Activated CD4-positive, CD25-positive, alpha-beta regulatory T cell treated with anti-CD3 and anti-CD28 coated beads, Interleukin-2, amount 50 U/mL, for 16 hours (primary cell): ENCODE data around the gene OTOGL.
"Not testable (repeated sequence)": the region's sequence is repeated elsewhere in the genome, so short reads cannot be mapped to it uniquely, and the experiment has no call there.

ENCODE experiments used
- DNase-seq: peaks from one replicate; pipeline ENCODE4 v3.0.0-alpha.2; 2020; ENCODE audit warnings: low read depth, low spot score

The OTOGL gene

DNA sequence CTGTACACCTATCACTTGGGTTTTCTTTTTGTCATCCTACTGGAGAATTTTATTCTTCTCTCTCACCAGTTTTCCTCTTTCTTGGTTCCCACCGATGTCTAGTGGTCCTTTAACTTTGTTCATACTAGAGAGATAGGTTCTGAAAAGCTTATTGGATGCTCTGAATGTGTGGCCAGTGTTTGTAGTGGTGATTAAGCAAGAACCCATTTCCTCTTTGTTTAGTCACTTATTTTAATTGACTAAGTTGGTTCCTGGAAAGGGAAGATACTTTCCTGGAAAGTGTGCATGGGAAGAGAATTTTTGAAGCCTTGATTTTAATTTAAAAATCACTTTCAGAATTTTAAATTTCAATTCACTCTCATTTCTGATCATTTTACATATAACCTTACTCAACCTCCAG is 127.2 kb downstream of the OTOGL start:
- no peak for DNase-seq

DNA sequence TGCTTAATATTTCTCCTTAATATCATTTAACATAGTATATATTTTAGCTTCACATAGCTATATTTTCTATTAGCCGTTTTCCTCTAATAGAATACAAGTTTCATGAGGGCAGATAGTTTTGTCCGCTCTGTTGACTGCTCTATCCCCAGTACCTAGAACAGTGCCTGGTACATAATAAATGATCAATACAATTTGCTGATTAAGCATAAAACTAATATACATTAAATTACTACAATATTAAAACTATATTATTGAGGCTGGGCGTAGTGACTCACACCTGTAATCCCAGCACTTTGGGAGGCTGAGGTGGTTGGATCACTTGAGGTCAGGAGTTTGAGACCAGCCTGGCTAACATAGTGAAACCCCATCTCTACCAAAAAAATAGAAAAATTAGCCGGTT is 128.6 kb downstream of the OTOGL start:
- not testable (repeated sequence) for DNase-seq

DNA sequence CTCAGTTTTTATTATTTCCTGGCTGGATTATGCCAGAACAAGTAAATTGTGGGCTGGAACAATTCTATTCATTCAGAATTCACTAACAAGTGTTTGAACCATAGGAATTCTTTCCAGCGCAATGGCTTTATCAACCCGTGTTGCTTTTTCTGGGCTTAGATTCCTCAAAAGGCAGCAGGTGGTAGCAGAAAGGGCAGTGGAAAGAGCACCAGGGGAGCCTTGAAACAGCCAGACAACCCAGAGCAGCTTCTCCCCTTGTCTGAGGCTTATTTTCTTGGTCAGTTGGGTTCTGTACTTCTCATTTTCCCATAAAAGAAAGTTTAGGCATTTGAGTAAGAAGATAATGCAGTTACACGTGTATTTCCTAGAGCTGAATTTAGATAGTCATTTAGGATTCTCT is 130.7 kb downstream of the OTOGL start:
- DNase-seq: no peak

DNA sequence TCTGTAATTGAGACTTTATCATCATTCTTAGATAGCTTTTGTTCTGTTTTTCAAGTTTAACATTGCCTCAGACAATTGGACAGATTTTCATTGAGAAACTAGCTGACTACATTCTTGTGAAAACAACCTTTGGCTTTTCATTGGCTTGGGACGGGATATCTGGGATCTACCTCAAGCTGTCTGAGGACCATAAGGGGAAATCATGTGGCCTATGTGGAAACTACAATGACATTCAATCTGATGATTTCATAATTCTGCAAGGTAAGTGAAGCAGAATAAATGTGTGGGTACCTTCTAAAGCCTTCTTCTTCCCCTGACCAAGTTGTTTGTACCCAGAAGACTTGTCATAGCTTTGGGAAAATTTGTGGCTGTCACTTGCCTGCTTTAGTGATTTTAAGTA is 133.5 kb downstream of the OTOGL start:
- DNase-seq: no peak

DNA sequence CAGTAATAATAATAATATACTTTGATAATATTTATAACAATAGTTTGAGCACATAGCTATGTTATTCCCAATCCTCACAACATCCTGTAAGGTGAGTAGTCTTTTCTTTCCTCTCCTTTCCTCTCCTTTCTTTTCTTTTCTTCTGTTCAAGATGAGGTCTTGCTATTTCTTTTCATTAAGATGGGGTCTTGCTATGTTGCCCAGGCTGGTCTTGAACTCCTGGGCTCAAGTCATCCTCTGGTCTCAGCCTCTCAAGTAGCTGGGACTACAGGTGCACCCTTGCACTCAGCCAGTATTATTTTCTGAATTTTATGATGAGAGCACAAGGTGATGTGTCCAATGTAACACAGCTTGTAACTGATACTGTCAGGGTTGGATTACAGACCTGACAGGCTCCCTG is 134.6 kb downstream of the OTOGL start:
- no peak for DNase-seq

DNA sequence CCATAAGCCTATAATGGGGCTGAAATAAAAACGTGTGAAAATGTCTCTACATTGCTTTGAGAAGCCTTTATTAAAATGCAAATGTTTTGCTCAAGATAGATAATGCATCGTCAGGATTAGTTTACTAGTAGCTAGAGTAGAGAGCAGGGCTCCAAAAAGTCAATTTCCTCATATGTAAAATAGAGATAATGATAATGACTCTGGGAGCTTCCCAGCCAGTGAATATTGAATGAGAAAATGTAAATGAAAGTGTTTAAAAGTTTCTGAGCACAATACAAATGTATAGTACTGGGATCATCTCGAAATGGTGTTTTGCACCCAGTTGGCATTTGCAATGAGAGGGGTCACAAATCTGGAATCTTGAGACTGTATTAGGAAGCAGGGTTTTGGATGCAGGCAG is 135.3 kb downstream of the OTOGL start:
- DNase-seq: no peak

DNA sequence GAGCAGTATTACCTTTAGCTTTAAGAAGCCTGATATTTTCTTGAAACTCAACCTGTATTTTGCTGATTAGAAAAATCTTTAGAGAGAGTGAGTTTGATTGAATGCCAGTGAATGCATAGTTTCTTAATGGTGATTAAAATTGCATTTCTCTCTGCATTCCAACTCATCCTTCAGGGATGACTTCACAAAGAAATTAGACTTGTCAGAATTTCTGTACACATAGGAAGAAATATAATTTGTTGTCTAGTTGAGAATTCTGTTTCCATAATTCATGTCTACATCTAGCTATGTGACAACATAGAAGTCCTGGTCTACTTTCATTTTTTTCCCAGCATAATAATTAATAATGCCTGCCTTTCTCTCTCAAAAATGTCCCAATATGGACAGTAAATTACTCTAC is 136.6 kb downstream of the OTOGL start:
- no peak for DNase-seq

DNA sequence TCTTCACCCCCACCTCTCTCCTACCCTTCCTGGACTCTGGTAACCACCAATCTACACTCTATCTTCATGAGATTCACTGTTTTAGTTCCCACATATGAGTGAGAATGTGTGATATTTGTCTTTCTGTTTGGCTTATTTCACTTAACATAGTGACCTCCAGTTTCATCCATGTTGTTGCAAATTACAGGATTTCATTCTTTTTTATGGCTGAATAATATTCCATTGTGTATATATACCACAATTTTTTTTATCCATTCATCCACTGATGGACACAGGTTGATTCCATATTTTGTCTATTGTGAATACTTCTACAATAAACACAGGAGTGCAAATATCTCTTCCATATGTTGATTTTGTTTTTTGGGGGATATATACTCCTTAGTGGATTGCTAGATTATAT is 140.5 kb downstream of the OTOGL start:
- DNase-seq: no peak

DNA sequence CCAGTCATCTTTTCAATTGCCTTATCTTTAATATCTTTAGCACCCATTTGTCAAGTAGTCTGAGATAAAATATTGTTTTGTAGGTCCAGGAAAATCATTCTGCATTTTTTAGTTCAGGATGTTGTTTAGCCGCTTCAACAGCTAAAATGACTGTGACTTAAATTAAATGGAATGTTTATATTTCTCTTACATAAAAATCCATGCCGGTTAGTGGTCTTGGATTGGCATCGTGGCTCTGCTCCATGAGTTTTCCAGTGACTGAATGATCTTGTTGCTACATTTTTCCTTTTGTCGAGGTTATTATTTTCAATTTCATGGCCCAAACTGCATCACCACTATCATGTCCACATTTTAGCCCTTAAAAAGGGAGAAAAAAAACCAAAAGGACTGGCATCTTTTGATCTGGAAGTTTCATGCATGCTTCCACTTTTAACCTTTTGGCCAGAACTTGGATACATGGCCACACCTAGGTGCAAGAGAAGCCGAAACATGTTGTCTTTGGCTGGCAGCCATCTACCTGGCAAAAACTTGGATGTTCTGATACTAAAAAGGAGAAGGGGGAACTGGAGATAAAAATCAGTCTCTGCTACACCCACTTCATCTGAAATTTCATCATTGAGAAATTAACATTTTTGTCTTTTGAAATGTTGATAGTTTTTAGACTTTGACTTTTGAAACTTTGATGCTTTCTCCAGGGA is 142.4 kb downstream of the OTOGL start:
- DNase-seq: no peak

DNA sequence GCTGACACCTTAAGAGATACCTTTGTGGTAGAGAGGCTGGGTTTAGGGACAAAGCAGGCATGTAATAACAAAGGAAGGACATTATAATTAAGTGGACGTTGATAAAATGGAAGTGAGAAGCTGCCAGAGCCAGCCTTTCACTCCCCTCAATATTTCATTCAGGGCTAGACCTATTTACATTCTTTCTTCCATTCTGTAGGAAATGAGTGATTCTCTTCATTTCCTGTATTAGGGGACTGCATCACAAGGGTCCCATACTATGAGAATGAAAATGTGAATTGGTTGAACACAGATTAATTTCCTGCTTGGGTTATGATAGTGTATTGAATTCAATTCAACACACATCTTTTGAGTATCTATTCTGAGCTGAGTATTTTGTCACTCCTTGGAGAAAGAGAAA is 143.0 kb downstream of the OTOGL start:
- DNase-seq: no peak

DNA sequence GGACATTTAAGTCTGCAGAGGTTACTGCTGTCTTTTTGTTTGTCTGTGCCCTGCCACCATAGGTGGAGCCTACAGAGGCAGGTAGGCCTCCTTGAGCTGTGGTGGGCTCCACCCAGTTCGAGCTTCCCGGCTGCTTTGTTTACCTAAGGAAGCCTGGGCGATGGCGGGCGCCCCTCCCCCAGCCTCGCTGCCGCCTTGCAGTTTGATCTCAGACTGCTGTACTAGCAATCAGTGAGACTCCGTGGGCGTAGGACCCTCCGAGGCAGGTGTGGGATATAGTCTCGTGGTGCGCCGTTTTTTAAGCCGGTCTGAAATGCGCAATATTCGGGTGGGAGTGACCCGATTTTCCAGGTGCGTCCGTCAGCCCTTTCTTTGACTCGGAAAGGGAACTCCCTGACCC is 150.2 kb downstream of the OTOGL start:
- DNase-seq: not testable (repeated sequence)

DNA sequence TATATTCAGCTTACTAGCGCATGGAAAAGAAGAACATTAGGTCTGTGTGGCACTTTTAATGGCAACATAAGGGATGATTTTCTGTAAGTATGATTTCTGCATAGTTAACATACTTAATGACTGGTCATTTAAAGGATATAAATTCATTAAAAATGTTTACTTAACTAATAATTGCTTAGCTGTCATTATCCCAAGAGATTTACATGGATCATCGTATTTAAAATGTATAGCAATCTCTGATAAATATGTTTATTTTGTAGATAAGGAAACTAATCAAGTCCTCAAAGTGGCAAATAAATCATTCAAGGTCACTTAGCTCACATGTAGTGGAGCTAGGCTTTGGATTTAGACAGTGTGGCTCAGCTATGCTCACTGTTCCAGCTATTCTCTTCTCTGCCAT is 158.6 kb downstream of the OTOGL start:
- no peak for DNase-seq

DNA sequence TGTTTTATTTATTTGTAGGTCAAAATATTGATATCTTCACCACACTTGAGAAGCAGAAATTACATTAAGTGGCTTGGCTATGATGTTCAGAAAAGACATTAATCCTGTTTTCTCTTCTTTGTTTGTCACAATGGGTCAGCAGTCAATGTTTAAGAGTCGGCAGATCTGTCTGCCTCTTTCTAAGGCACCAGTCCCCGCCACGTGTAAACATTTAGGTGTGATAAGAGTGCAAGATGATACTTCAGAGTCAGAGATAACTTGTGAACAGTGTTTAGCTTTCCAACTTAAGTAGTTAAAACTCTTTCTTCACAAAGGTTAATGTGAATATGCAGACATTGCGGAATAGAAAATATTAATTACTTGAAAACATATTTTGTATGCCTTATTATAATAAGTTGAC is 160.9 kb downstream of the OTOGL start:
- no peak for DNase-seq

DNA sequence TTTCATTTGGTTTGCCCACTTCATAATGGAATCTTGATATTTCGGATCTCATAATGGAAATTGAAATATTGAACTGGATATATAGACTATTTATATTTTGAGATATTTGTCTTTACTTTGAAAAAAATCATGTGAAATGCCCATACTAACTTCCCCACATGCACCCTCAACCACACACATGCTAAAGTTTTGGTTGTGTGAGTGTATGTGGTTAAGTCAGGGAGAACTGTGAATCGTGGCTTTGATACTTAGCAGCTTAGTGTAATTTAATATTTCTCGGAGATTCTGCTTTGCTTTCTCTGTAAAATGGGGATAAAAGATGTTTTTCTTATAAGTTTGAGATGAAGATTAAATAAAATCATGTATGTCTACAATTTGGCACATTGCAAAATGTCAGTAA is 162.1 kb downstream of the OTOGL start:
- DNase-seq: no peak

DNA sequence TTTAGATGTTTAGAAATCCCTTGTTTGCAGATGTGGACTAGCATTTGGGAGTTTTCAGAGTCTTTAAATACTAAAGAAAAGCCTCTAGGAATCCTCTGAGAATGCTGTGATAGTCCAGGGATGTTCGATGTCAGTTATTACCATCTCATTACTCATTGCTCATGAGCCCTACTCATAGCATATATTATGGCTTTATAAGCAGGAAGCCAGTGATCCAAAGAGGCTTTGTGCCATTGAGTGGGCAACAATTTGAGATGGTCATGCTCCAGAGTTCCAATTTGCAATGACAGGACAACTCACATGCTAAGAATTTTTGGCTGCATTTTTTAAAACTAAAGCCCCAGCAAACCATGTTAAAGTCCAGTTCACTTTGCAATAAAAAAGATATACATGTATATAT is 163.0 kb downstream of the OTOGL start:
- no peak for DNase-seq

DNA sequence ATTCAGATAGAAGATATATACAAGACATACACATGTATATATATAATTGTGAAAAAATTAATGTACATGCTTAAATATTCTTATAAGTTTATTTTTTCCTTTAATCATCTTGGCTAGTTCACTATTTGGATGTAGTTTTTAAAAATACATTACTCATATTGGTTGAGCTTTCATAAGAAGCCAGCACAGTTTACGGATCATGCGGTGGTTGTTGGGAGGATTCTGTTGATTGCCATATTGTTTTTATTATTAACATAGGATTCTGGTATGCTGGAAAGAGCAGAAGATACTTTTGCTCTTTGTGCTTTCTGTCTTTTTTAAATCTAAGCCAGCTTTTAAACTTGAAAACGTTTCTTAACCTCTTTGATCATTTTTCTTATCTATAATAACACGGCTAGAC is 163.4 kb downstream of the OTOGL start:
- no peak for DNase-seq

DNA sequence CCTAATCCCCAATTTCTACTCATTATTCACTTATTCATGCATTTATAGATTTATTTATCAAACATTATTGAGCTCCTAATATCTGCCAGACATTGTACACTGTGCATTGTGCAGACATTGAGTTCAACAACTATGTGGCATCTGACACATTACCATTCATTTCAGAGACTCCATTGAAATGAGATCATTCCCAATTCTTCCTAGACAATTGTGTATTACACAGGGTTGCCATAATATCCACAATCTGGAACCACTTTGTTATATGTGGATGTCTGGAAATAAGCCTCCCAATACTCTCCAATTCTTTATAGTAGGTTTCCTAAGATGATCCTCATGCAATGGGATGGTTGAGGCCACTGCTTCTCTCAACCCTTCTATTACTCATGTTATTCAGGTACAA is 165.0 kb downstream of the OTOGL start:
- no peak for DNase-seq

DNA sequence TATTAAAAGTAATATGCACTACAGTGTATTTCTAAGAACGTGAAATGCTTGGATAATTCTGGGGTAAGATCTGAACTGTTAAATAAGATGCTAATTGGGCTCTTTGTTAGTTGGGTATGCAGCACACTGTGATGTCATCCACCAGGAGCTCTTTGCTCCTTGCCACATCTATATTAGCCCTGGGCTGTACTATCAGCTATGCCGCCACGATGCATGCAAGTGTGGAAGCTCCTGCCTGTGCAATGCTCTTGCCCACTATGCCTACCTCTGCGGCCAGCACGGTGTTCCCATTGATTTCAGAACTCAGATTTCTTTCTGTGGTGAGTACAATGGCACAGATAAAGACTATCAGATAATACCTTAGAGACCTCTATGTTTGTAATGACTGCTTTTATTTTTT is 165.6 kb downstream of the OTOGL start:
- DNase-seq: no peak

DNA sequence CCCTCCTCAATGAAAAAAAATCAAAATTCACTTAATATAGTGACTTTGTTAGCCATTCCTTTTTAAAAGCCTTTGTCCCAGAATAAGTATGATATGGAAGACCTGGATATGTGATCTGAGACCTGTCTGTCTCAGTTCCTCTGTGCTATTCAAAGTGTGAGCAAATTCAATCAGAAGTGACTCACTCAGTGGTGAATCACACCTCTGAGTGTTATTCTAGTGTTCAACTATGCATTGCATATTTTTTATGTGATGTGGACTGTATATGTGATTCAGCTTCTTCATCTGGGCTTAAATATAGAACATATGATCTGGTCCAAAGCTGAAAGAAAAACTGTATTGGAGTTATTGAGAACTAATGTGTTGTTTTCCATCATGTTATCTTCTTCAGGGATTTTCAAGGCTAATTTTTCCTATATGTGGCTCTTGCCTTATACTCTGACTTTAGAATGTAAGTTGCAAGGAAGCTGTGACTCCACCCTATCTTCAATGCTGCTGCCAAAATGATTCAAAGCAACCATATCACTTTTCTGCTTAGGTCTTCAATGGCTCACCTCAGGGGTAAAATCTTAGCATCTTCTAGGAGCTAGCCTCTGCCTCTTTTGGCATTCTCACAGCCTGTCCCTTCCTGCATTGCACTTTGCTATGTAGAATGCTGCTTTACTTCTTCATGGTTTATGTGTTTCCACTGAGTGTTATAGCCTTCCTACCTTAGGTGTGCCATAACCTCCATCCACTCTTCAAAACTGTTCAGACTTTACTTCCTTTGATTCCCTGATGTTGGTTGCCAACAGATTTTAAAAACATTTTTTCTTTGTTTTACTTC is 169.8 kb downstream of the OTOGL start:
- no peak for DNase-seq

DNA sequence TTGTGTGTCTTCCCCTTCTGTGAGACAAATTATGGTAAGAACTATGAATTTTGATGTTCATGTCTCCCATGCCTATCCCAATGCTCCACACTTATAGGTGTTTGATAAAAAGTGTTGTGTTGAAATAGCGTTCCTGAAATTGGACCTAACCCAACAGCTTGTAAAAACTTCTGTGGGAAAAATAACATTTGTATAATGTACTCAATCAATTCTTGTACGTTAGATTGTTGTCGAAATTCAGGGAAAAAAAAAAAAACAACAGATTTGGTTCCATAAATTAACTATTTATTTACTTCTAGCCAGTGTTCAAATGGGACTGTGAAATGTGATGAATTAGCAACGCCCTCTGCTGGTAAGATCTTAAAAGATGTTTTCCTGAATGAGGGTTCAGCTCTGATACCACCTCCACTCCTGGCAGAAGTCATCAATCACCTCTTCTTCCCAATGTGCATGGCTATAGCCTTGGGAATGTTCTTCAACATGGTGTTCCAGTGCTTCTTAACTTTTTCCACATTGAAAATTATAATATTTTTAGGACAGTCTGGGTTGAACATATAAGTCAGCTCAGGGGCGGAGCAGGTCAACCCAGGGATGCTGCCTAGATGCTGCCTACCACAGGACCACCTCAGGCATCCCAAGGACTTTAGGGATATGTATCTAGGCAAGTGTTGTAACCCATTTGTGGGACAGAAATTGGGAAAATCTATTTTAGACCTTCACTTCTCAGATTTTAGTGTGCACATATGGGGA is 170.6 kb downstream of the OTOGL start:
- DNase-seq: no peak

DNA sequence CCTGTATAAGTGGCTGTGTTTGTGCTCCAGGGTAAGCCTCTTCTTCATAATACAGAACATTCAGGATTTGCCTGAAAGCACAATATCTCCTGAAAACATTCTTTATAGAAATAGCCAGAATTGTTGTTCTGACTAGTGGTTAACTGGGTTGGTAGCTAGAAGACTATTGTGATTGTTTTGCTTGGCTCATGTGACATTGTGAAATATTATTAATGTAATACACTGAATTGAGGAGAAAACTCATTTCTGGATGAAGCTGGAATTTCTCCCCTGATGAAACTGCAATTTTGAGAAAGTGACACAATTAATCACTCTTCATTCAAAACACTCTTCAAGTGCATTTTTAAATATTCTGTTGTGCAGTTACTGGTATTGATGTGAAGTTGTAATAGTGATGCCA is 172.4 kb downstream of the OTOGL start:
- DNase-seq: no peak

DNA sequence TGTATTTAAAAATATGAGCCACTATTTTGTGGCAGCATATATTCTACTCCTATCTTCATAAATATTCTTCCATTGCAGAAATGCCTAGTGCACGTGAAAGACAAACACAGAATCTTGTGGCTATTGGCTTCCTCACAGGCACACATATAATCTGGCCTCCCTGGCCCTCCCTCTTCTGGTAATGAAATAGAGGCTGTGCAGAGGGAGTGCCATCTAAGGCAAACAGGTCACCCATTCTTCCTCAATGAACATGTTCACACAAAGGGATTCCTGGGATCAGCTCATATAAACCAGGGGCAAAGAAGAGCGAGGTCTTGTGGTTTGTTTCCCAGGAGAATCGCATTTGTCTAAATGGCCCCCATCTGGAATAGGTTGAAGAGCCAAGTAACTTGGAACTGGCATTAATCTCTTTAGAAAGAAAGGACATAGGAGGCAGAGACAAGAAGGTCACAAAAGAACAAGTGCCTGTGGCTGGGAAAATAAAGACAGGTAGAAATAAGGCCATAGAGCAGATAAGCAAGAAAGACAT is 173.1 kb downstream of the OTOGL start:
- DNase-seq: no peak
